ENCODE results near the gene ARRDC2.
"Not testable (repeated sequence)": the region's sequence is repeated elsewhere in the genome, so short reads cannot be mapped to it uniquely, and the experiment has no call there.

Gene ARRDC2

GRCh38 chr19:18007917-18008673 lies at the start of gene ARRDC2:
TSS of gene ARRDC2 (plus strand) at chr19:18008170. CDS start at chr19:18008311, 141 bp downstream.
- DNase-seq = peak in 57 of 58 donors; percentile 52 to 96 (median 89)

- DNase-seq = peak in 4 of 58 donors; percentile 12 to 20 (median 14)
These were observed 43.9 kb upstream of the ARRDC2 start for GRCh38 chr19:17963936-17964691.

GRCh38 chr19:17965370-17966128 lies 42.4 kb upstream of the ARRDC2 start:
- DNase-seq = no peak

- DNase-seq = no peak
These were observed 41.9 kb upstream of the ARRDC2 start for GRCh38 chr19:17966129-17966483.

- peak in 21 of 58 donors; percentile 2 to 60 (median 20) for DNase-seq
These were observed 41.3 kb upstream of the ARRDC2 start, which contains the start of gene KCNN1 for GRCh38 chr19:17966550-17967256. TSS of gene KCNN1 (plus strand) at chr19:17967107. CDS start at chr19:17973889, 6,782 bp downstream.

GRCh38 chr19:17967257-17968051 lies 40.5 kb upstream of the ARRDC2 start:
- DNase-seq = no peak

- no peak for DNase-seq
These were observed 39.6 kb upstream of the ARRDC2 start for GRCh38 chr19:17968362-17968761.

- DNase-seq = no peak
These were observed 38.7 kb upstream of the ARRDC2 start for GRCh38 chr19:17969096-17969792.

GRCh38 chr19:17972230-17972629 lies 35.7 kb upstream of the ARRDC2 start:
- no peak for DNase-seq

- DNase-seq = no peak
These were observed 34.2 kb upstream of the ARRDC2 start for GRCh38 chr19:17973759-17974158.

- no peak for DNase-seq
These were observed 33.4 kb upstream of the ARRDC2 start for GRCh38 chr19:17974551-17974950.

- DNase-seq = no peak
These were observed 32.9 kb upstream of the ARRDC2 start for GRCh38 chr19:17975032-17975431.

- no peak for DNase-seq
These were observed 30.9 kb upstream of the ARRDC2 start for GRCh38 chr19:17977021-17977420.

- DNase-seq = no peak
These were observed 30.5 kb upstream of the ARRDC2 start for GRCh38 chr19:17977488-17977887.

GRCh38 chr19:17981611-17982010 lies 26.4 kb upstream of the ARRDC2 start:
- DNase-seq = no peak

GRCh38 chr19:17982430-17982829 lies 25.5 kb upstream of the ARRDC2 start:
- no peak for DNase-seq

- no peak for DNase-seq
These were observed 22.7 kb upstream of the ARRDC2 start for GRCh38 chr19:17985037-17985818.

GRCh38 chr19:17986569-17986968 lies 21.4 kb upstream of the ARRDC2 start:
- not testable (repeated sequence) for DNase-seq

- DNase-seq = no peak
These were observed 19.8 kb upstream of the ARRDC2 start for GRCh38 chr19:17988161-17988560.

Data from anterior cingulate cortex (tissue), 58 donors.